IMR-90 (cell line): ENCODE results near the gene STUM.

Experiments used
- BHLHE40 ChIP-seq: fragments of 150-350 bp; IDR thresholded peaks from 2 replicates; pipeline ENCODE4 v1.6.1; 2016; ENCODE audit warnings: mild to moderate bottlenecking, low read depth, low read length
- CEBPB ChIP-seq: IDR thresholded peaks from 2 replicates; pipeline ENCODE4 v1.6.1; 2012; ENCODE audit warnings: low read depth, low read length, improper control_type of control experiment
- CTCF ChIP-seq: conservative IDR thresholded peaks from 2 replicates; pipeline ENCODE4 v1.5.1; 2012; ENCODE audit warnings: mild to moderate bottlenecking, low read depth, low read length, improper control_type of control experiment
- MXI1 ChIP-seq: IDR thresholded peaks from 2 replicates; pipeline ENCODE4 v1.6.1; 2012; ENCODE audit warnings: low read depth, mild to moderate bottlenecking, low read length, moderate library complexity, borderline replicate concordance
- NFE2L2 ChIP-seq: fragments of 150-350 bp; IDR thresholded peaks from 2 replicates; pipeline ENCODE4 v1.6.1; 2016; ENCODE audit warnings: low read depth, mild to moderate bottlenecking, low read length
- POLR2A ChIP-seq: IDR thresholded peaks from 2 replicates; pipeline ENCODE4 v1.6.1; 2012; ENCODE audit warnings: mild to moderate bottlenecking, low read depth, low read length
- RAD21 ChIP-seq: IDR thresholded peaks from 2 replicates; pipeline ENCODE4 v1.6.1; 2012; ENCODE audit warnings: low read length, improper control_type of control experiment
- RCOR1 ChIP-seq: IDR thresholded peaks from 2 replicates; pipeline ENCODE4 v1.6.1; 2012; ENCODE audit warnings: mild to moderate bottlenecking, low read length, improper control_type of control experiment; ENCODE audit not compliant: insufficient replicate concordance
- RFX5 ChIP-seq: IDR thresholded peaks from 2 replicates; pipeline ENCODE4 v1.8.0; 2012; ENCODE audit warnings: low read depth, mild to moderate bottlenecking, low read length, moderate library complexity
- SMC3 ChIP-seq: fragments of 150-350 bp; IDR thresholded peaks from 2 replicates; pipeline ENCODE4 v1.6.1; 2016; ENCODE audit warnings: low read depth, mild to moderate bottlenecking, antibody characterized with exemption, low read length, moderate library complexity
- USF2 ChIP-seq: fragments of 150-350 bp; IDR thresholded peaks from 2 replicates; pipeline ENCODE4 v1.6.1; 2017; ENCODE audit warnings: mild to moderate bottlenecking, antibody characterized with exemption, low read length, low read depth

- TF ChIP-seq CTCF (no peak), CEBPB (no peak), POLR2A (no peak), RFX5 (no peak), RAD21 (no peak), BHLHE40 (no peak), SMC3 (no peak), NFE2L2 (no peak), MXI1 (no peak), RCOR1 (no peak), USF2 (no peak)
Observed at GRCh38 chr1:226555092-226555491, 6.5 kb downstream of the STUM start.
